HEK293T (cell line): ENCODE measurements around the gene KRT85.
A peak's percentile ranks its signal among the peaks of the same experiment; 100 is the strongest.

Experiments
- CTCF ChIA-PET: fragments of 350-600 bp; formaldehyde crosslinking; extraction: SDS; loops from one replicate; lab custom pipeline; 2021; ENCODE audit warnings: antibody characterized with exemption, inconsistent platforms; lab: Yijun Ruan, JAX
- POLR2A ChIA-PET: fragments of 350-600 bp; formaldehyde crosslinking; extraction: SDS; loops from one replicate; lab custom pipeline; 2020; ENCODE audit warnings: antibody characterized with exemption, inconsistent platforms; lab: Yijun Ruan, JAX
- DNase-seq: peaks from one replicate; pipeline ENCODE4 v3.0.0; 2012; ENCODE audit warnings: mixed read lengths; ENCODE audit errors: extremely low spot score
- ARNT ChIP-seq: fragments of 450-650 bp; IDR thresholded peaks from 2 replicates; pipeline ENCODE4 v1.6.1; 2017; ENCODE audit warnings: mild to moderate bottlenecking
- BHLHE40 ChIP-seq: fragments of 450-650 bp; IDR thresholded peaks from 2 replicates; pipeline ENCODE4 v1.6.1; 2016; ENCODE audit warnings: mild to moderate bottlenecking, moderate library complexity, borderline replicate concordance
- CTBP1 ChIP-seq: fragments of 450-650 bp; IDR thresholded peaks from 2 replicates; pipeline ENCODE4 v1.6.1; 2016; ENCODE audit warnings: borderline replicate concordance
- ELF4 ChIP-seq: fragments of 450-650 bp; IDR thresholded peaks from 2 replicates; pipeline ENCODE4 v1.6.1; 2017; ENCODE audit warnings: antibody characterized with exemption
- FOXA1 ChIP-seq: fragments of 450-650 bp; IDR thresholded peaks from 2 replicates; pipeline ENCODE4 v1.6.1; 2016; ENCODE audit warnings: mild to moderate bottlenecking
- FOXK2 ChIP-seq: fragments of 450-650 bp; IDR thresholded peaks from 2 replicates; pipeline ENCODE4 v1.6.1; 2016; ENCODE audit warnings: mild to moderate bottlenecking
- FOXM1 ChIP-seq: fragments of 450-650 bp; IDR thresholded peaks from 2 replicates; pipeline ENCODE4 v1.6.1; 2017; ENCODE audit warnings: mild to moderate bottlenecking, borderline replicate concordance
- HDGF ChIP-seq: fragments of 450-650 bp; IDR thresholded peaks from 2 replicates; pipeline ENCODE4 v1.6.1; 2017; ENCODE audit warnings: antibody characterized with exemption, borderline replicate concordance
- L3MBTL2 ChIP-seq: fragments of 450-650 bp; conservative IDR thresholded peaks from 2 replicates; pipeline ENCODE4 v1.6.1; 2016; ENCODE audit warnings: mild to moderate bottlenecking
- LEF1 ChIP-seq: fragments of 450-650 bp; IDR thresholded peaks from 2 replicates; pipeline ENCODE4 v1.6.1; 2017; ENCODE audit warnings: mild to moderate bottlenecking, borderline replicate concordance
- NFRKB ChIP-seq: fragments of 450-650 bp; IDR thresholded peaks from 2 replicates; pipeline ENCODE4 v1.6.1; 2016; ENCODE audit warnings: mild to moderate bottlenecking, moderate library complexity
- SP1 ChIP-seq: fragments of 450-650 bp; IDR thresholded peaks from 2 replicates; pipeline ENCODE4 v1.6.1; 2017
- SUZ12 ChIP-seq: fragments of 450-650 bp; IDR thresholded peaks from 2 replicates; pipeline ENCODE4 v1.6.1; 2016; ENCODE audit warnings: mild to moderate bottlenecking
- TARDBP ChIP-seq: fragments of 450-650 bp; IDR thresholded peaks from 2 replicates; pipeline ENCODE4 v1.6.1; 2016
- ZNF384 ChIP-seq: fragments of 450-650 bp; IDR thresholded peaks from 2 replicates; pipeline ENCODE4 v1.6.1; 2016
- TF ChIP-seq, protein P1 (sequence below): fragments of 450-650 bp; IDR thresholded peaks from 2 replicates; pipeline ENCODE4 v1.6.1; 2016

Gene KRT85

DNA sequence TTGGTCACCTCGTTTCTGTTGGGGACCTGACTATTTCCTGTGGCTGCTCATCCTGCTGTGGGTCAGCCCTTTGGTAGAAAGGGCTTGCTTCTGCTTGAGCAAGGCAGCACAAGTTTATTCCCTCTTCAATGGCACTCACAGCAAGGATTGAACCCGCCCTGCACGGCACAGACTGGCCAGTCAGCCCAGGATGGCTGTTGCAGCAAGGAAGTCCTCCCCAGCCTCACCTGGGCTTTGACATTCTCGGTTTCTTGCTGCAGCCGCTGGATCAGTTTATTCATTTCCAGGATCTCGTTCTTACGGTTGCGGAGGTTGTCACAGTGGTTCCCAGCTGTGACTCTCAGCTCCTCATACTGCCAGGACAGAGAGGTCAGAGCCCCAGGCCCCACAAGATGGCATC, 29.4 kb upstream of the KRT85 start:
- POLR2A ChIA-PET = no interaction called here
- no peak for TF ChIP-seq FOXA1
- no peak for TF ChIP-seq ARNT
- TF ChIP-seq, protein P1, sequence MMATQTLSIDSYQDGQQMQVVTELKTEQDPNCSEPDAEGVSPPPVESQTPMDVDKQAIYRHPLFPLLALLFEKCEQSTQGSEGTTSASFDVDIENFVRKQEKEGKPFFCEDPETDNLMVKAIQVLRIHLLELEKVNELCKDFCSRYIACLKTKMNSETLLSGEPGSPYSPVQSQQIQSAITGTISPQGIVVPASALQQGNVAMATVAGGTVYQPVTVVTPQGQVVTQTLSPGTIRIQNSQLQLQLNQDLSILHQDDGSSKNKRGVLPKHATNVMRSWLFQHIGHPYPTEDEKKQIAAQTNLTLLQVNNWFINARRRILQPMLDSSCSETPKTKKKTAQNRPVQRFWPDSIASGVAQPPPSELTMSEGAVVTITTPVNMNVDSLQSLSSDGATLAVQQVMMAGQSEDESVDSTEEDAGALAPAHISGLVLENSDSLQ = no peak
- no peak for TF ChIP-seq FOXM1
- no peak for TF ChIP-seq HDGF
- no peak for TF ChIP-seq SP1
- no peak for TF ChIP-seq L3MBTL2
- TF ChIP-seq ZNF384 = no peak
- TF ChIP-seq CTBP1 = no peak
- no peak for TF ChIP-seq FOXK2
- no peak for TF ChIP-seq SUZ12
- no peak for TF ChIP-seq LEF1
- no peak for TF ChIP-seq TARDBP
- TF ChIP-seq BHLHE40 = no peak
- TF ChIP-seq NFRKB = no peak
- TF ChIP-seq ELF4 = no peak
- CTCF ChIA-PET = no interaction called here
- DNase-seq = no peak

DNA sequence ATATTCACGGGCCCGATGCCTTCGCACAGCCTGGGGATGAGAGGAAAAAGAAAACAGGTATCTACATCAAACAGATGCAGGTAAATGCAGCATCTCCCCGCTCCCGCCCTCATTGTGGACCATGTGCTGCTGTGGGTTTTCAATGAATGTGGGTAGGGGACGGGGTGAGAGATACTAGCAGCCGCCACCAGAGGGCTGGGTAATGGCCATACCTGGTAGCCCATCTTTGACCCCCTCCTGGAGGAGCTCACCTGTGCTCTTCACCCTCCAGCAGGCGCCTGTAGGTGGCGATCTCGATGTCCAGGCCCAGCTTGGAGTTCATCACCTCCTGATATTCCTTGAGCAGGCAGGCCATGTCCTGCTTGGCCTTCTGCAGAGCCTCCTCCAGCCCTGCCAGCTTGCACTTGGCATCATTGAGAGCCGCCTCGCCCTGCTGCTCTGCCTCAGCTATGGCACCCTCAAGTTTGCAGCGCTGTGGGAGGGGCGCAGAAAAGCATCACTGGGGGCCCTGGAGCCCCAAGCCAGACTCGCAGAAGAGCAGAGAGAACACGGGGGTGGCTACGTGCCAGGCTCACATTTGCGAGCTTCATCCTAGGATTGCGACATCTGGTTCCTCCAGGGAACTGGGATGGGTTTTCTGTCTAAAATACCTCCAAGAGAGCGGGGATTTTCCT, 28.6 kb upstream of the KRT85 start:
- POLR2A ChIA-PET = no interaction called here
- CTCF ChIA-PET = interaction anchor here (0.6 to 1.4 kb wide), 2 partner anchors 23 to 484 kb away, joined by 3 read pairs; no protein-coding TSS in a partner anchor
- no peak for TF ChIP-seq LEF1
- no peak for TF ChIP-seq L3MBTL2
- TF ChIP-seq FOXM1 = no peak
- TF ChIP-seq NFRKB = no peak
- no peak for TF ChIP-seq ARNT
- TF ChIP-seq FOXA1 = no peak
- no peak for TF ChIP-seq ELF4
- no peak for TF ChIP-seq HDGF
- TF ChIP-seq FOXK2 = no peak
- no peak for TF ChIP-seq ZNF384
- TF ChIP-seq SP1 = no peak
- TF ChIP-seq TARDBP = no peak
- no peak for TF ChIP-seq BHLHE40
- TF ChIP-seq CTBP1 = no peak
- no peak for TF ChIP-seq SUZ12
- TF ChIP-seq, protein P1 = no peak
- DNase-seq = peak; percentile 21

DNA sequence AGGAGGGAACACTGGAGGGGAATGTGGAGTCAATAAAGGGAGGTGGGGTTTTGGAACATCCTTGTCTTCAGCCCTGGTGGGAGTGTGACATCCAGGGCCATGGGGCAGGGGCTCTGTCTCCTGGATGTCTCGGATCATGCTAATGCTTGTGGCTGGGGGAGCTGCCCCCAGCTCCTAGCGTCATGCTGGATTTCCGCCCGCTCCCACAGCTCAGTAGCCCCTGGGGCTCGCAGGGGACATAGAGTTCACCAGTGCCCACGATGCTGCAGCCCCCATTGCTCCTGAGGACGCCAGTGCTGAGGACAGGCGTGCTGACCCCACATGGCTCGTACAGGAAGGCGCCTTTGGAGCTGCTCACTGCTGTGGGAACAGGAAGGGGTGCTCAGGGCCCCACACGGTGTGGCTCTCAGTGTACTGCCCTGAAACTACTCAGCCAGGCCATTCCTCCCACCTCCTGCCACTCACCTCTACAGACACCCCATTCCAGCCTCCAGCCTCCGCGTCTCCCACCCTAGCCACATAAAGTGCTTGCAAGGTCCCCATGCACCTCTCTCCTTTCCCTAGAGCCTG, 27.6 kb upstream of the KRT85 start:
- CTCF ChIA-PET = interaction anchor here (0.8 to 1.4 kb wide), 2 partner anchors 56 to 485 kb away, joined by 3 read pairs; no protein-coding TSS in a partner anchor
- POLR2A ChIA-PET = no interaction called here
- DNase-seq = no peak
- no peak for TF ChIP-seq SUZ12
- TF ChIP-seq FOXK2 = no peak
- TF ChIP-seq HDGF = no peak
- no peak for TF ChIP-seq ARNT
- no peak for TF ChIP-seq FOXM1
- no peak for TF ChIP-seq TARDBP
- no peak for TF ChIP-seq BHLHE40
- no peak for TF ChIP-seq LEF1
- no peak for TF ChIP-seq ELF4
- TF ChIP-seq, protein P1 = no peak

DNA sequence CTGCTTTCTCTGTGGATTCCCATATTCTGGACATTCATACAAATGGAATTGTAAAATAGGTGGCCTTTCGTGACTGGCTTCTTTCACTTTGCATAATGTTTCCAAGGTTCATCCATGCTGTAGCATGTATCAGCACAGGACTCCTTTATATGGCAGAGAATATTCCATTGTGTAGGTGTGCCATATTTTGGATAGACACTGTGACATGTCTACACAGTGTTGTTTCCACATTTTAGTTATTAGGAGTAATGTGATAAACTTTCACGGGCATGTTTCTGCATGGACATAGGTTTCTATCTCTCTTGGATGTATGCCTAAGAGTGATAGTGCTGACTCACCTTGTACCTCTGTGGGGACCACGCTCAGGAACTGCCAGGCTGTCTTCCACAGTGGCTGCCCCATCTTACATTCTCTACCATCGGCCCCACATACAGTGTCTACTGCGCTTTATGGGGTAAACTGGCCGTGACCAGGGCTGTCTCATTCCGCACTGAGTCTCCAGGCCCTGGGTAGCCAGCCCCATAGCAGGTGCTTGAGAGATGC, 25.3 kb upstream of the KRT85 start:
- ChIA-PET POLR2A (no interaction called here), CTCF (interaction anchor here (0.9 kb wide), 1 partner anchor 589 kb away, joined by 3 read pairs; no protein-coding TSS in a partner anchor)
- DNase-seq = no peak
- TF ChIP-seq CTBP1 (no peak), NFRKB (no peak), FOXM1 (no peak), SUZ12 (no peak), L3MBTL2 (no peak), FOXK2 (no peak), BHLHE40 (no peak), ELF4 (no peak), HDGF (no peak), LEF1 (no peak), ZNF384 (no peak), TARDBP (no peak), FOXA1 (no peak), SP1 (no peak), ARNT (no peak)
- TF ChIP-seq, protein P1 = no peak

DNA sequence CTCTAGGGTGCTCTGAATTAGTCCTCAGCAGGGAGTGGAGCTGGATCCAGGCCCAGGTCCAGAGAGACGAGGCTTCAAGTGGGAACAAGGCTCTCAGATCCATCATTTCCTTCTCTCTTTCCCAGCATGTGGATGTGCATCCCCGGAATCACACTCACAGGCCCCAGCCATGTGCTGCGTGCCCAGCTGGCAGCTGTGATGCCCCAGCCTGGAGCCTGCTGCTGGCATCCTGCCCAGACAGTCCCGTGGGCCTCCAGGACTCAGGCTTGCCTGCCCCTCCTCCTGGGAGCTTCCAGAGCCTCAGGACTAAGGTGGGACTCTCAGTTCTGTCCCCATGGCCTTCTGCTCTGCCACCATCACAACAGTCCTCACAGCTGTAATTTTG, 24.3 kb upstream of the KRT85 start:
- ChIA-PET POLR2A (no interaction called here), CTCF (interaction anchor here (0.9 to 1.3 kb wide), 2 partner anchors 19 to 488 kb away, joined by 4 to 7 read pairs; no protein-coding TSS in a partner anchor)
- TF ChIP-seq CTBP1 = no peak
- no peak for TF ChIP-seq ARNT
- TF ChIP-seq FOXK2 = no peak
- TF ChIP-seq NFRKB = no peak
- no peak for TF ChIP-seq FOXM1
- TF ChIP-seq ELF4 = no peak
- DNase-seq = no peak
